ENCODE data around the gene GZF1. TPM values are rescaled to one million over a fixed set of nuclear protein-coding genes. Genes with fewer than 3 reads are reported as not detected.

The GZF1 gene
- total and polyA plus RNA-seq, 10 donors, result 3.3 to 17.0 (median 11.2) TPM

- no peaks in the 10 kb centered on the region for H3K9me3 ChIP-seq
- H3K4me3 ChIP-seq, result no peak overlapping the region
- TF ChIP-seq, protein P1, sequence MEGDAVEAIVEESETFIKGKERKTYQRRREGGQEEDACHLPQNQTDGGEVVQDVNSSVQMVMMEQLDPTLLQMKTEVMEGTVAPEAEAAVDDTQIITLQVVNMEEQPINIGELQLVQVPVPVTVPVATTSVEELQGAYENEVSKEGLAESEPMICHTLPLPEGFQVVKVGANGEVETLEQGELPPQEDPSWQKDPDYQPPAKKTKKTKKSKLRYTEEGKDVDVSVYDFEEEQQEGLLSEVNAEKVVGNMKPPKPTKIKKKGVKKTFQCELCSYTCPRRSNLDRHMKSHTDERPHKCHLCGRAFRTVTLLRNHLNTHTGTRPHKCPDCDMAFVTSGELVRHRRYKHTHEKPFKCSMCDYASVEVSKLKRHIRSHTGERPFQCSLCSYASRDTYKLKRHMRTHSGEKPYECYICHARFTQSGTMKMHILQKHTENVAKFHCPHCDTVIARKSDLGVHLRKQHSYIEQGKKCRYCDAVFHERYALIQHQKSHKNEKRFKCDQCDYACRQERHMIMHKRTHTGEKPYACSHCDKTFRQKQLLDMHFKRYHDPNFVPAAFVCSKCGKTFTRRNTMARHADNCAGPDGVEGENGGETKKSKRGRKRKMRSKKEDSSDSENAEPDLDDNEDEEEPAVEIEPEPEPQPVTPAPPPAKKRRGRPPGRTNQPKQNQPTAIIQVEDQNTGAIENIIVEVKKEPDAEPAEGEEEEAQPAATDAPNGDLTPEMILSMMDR (IDR thresholded peaks at IDR 0.05 in 8 of 11, conservative IDR thresholded peaks at IDR 0.05 in 3 of 11), result no peak
- TF ChIP-seq POLR2A (IDR thresholded peaks at IDR 0.05) (no peak), POLR2AphosphoS5 (IDR thresholded peaks at IDR 0.05) (no peak)
- intact Hi-C loops (cut with DNase I; ENCODE audit: low total_unique reads), result no loop called here
- WGBS, 5 donors, result 65 to 82% (median 70%) methylated on average over 6 of the region's 6 CpGs
- peak overlapping the region in 6 of 8 donors; percentile 11 to 60 (median 39) for H3K27ac ChIP-seq
- no peaks in the 10 kb centered on the region for H3K4me1 ChIP-seq
- no peaks in the 10 kb centered on the region for H3K27me3 ChIP-seq (replicated peaks in 1 of 7)
- no peak for DNase-seq
- peaks cover 0 to 81% (median 15%) of the 10 kb centered on the region in 6 donors for H3K36me3 ChIP-seq
These were observed 24.5 kb downstream of the GZF1 start for GRCh38 chr20:23386304-23387117.

- no peaks in the 10 kb centered on the region for H3K27me3 ChIP-seq (replicated peaks in 1 of 7)
- no peaks in the 10 kb centered on the region for H3K9me3 ChIP-seq
- intact Hi-C loops (cut with DNase I; ENCODE audit: low total_unique reads), result no loop called here
- TF ChIP-seq POLR2AphosphoS5 (IDR thresholded peaks at IDR 0.05), result no peak
- H3K4me3 ChIP-seq, result no peak overlapping the region
- peaks cover 0 to 81% (median 18%) of the 10 kb centered on the region in 6 donors for H3K36me3 ChIP-seq
- no peaks in the 10 kb centered on the region for H3K4me1 ChIP-seq
- DNase-seq, result no peak
- peak overlapping the region in 6 of 8 donors; percentile 11 to 60 (median 39) for H3K27ac ChIP-seq
- WGBS, 5 donors, result 72 to 95% (median 83%) methylated on average over 3 of the region's 3 CpGs
These were observed 25.1 kb downstream of the GZF1 start for GRCh38 chr20:23387118-23387443.

GRCh38 chr20:23390091-23390774 lies 28.3 kb downstream of the GZF1 start:
- TF ChIP-seq, protein P1 (IDR thresholded peaks at IDR 0.05 in 8 of 11, conservative IDR thresholded peaks at IDR 0.05 in 3 of 11), result no peak
- TF ChIP-seq POLR2AphosphoS5 (IDR thresholded peaks at IDR 0.05) (no peak), POLR2A (IDR thresholded peaks at IDR 0.05) (no peak)
- no peaks in the 10 kb centered on the region for H3K4me1 ChIP-seq
- H3K36me3 ChIP-seq, result peaks cover 0 to 89% (median 46%) of the 10 kb centered on the region in 6 donors
- intact Hi-C loops (cut with DNase I; ENCODE audit: low total_unique reads), result no loop called here
- no peaks in the 10 kb centered on the region for H3K27me3 ChIP-seq (replicated peaks in 1 of 7)
- no peak overlapping the region for H3K4me3 ChIP-seq
- WGBS, 5 donors, result 78 to 90% (median 86%) methylated on average over 1 of the region's 1 CpG
- H3K9me3 ChIP-seq, result no peaks in the 10 kb centered on the region
- DNase-seq, result no peak
- no peak overlapping the region for H3K27ac ChIP-seq

DNA sequence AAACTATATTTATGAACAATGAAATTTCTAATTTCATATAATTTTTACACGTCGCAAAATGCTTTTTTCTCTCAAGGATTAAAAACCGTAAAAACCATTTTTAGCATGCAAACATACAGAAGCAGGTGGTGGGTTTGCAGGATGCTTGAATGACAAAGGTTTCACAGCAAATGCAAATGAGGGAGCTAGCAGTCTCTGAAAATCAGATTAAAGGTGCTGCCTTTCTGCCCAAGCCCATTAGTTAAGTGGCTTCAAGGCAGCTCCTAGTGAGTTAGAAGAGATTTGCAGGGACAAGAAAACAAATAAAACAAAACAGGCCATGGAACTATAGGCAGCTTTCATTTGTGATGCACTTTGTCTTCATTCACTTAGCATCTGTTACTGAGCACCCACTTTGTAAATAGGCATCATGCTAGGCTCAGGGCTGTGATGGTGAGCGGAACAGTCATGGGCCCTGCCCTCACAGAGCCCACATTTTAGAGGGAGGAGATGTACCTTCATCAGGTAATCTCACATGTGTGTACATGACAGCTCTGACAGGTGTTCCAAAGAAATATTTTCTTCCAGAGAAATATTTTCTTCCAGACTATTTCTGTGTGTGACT lies 29.8 kb downstream of the GZF1 start:
- Histone ChIP-seq H3K27me3 (replicated peaks in 1 of 7) (no peaks in the 10 kb centered on the region), H3K9me3 (no peaks in the 10 kb centered on the region), H3K4me1 (no peaks in the 10 kb centered on the region), H3K36me3 (peaks cover 0 to 94% (median 46%) of the 10 kb centered on the region in 6 donors), H3K4me3 (no peak overlapping the region), H3K27ac (no peak overlapping the region)
- intact Hi-C loops (cut with DNase I; ENCODE audit: low total_unique reads), result no loop called here
- TF ChIP-seq POLR2A (IDR thresholded peaks at IDR 0.05) (no peak), POLR2AphosphoS5 (IDR thresholded peaks at IDR 0.05) (no peak)
- TF ChIP-seq, protein P1 (IDR thresholded peaks at IDR 0.05 in 8 of 11, conservative IDR thresholded peaks at IDR 0.05 in 3 of 11), result no peak
- 82 to 89% (median 86%) methylated on average over 4 of the region's 4 CpGs for WGBS, 5 donors
- no peak for DNase-seq
